ENCODE data around the gene TBC1D7.

Gene TBC1D7

GRCh38 chr6:13315896-13316295 lies 12.4 kb downstream of the TBC1D7 start:
- Histone ChIP-seq H3K9ac (ENCODE audit: low read length) (no peak overlapping the region), H3K36me3 (ENCODE audit: control insufficient read depth, insufficient read depth, low read length) (peaks cover 87% of the 10 kb centered on the region)

DNA sequence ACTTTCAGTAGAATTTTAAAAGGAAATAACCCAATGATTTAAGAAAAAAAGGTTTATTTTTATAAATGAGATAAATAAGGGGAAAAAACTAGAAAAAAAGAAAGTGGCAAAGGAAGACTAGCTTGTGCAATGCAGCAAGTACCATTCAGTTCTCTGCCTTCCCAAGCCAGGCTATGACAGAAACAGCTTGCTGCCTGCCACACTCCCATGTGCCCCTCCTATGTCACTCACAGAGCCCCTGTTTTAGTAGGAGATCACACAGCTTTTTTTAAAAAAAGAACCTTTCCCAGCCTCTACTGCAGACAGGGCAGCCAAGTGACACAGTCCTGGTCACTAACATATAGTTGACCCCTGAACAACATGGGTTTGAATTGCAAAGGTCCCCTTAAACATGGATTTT lies 13.5 kb downstream of the TBC1D7 start:
- Histone ChIP-seq H3K27ac (ENCODE audit: low read depth, low read length) (no peak overlapping the region), H3K4me3 (ENCODE audit: low read depth, low read length) (no peak overlapping the region), H3K9ac (ENCODE audit: low read length) (no peak overlapping the region), H3K27me3 (ENCODE audit: control insufficient read depth, insufficient read depth, low read length) (no peaks in the 10 kb centered on the region), H3K9me3 (ENCODE audit: control insufficient read depth, insufficient read depth, low read depth, low read length) (no peaks in the 10 kb centered on the region), H3K4me1 (ENCODE audit: control insufficient read depth, insufficient read depth, low read length) (no peaks in the 10 kb centered on the region), H3K36me3 (ENCODE audit: control insufficient read depth, insufficient read depth, low read length) (peaks cover 84% of the 10 kb centered on the region)

More at GRCh38 chr6:13315896-13316295, 12.4 kb downstream of the TBC1D7 start:
- Histone ChIP-seq H3K4me1 (ENCODE audit: control insufficient read depth, insufficient read depth, low read length) (no peaks in the 10 kb centered on the region), H3K27me3 (ENCODE audit: control insufficient read depth, insufficient read depth, low read length) (no peaks in the 10 kb centered on the region), H3K27ac (ENCODE audit: low read depth, low read length) (no peak overlapping the region), H3K4me3 (ENCODE audit: low read depth, low read length) (no peak overlapping the region), H3K9me3 (ENCODE audit: control insufficient read depth, insufficient read depth, low read depth, low read length) (no peaks in the 10 kb centered on the region)

DNA sequence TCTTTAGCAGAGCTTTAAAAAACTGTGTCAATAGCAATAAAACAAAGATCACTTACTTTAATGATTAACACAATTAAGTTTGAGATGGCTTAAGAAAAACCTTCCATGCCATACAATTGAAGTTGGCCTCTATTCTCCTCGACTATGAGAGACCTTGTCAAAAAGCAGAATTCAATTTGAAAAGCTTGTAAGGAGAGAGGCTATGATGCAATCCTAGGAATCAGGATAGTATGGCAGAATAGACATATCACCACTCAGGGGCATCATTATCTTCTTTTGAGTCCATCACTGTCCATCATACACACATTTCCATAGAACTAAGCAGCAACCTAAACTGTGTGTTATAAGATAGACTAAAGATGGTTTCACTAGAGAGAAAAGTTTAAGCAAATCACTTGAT lies 17.2 kb downstream of the TBC1D7 start:
- H3K36me3 ChIP-seq (ENCODE audit: control insufficient read depth, insufficient read depth, low read length) = peaks cover 81% of the 10 kb centered on the region
- H3K27ac ChIP-seq (ENCODE audit: low read depth, low read length) = no peak overlapping the region

DNA sequence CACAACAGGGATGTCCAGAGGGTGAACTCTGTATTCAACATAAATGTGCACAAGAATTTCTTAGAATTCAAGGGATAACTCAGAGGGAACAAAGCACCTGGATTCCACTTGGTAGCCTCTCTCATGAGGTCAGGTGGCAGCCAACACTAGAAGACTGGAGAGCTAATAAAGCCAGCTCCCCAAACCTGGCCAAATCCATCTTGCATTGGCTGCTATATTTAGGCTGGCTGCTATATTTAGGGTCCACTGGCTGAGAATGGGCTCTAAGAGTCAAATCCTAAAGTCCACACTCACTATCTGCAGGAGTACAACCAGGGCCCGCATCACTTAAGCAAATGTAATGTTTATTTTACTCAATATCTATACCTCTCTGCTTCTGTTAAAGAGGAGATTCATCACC lies 20.0 kb downstream of the TBC1D7 start:
- no peak overlapping the region for H3K4me3 ChIP-seq (ENCODE audit: low read depth, low read length)
- no peak overlapping the region for H3K27ac ChIP-seq (ENCODE audit: low read depth, low read length)
- no peaks in the 10 kb centered on the region for H3K4me1 ChIP-seq (ENCODE audit: control insufficient read depth, insufficient read depth, low read length)
- no peak overlapping the region for H3K9ac ChIP-seq (ENCODE audit: low read length)
- H3K27me3 ChIP-seq (ENCODE audit: control insufficient read depth, insufficient read depth, low read length) = no peaks in the 10 kb centered on the region
- peaks cover 82% of the 10 kb centered on the region for H3K36me3 ChIP-seq (ENCODE audit: control insufficient read depth, insufficient read depth, low read length)
- H3K9me3 ChIP-seq (ENCODE audit: control insufficient read depth, insufficient read depth, low read depth, low read length) = no peaks in the 10 kb centered on the region

More for the DNA sequence above, 17.2 kb downstream of the TBC1D7 start:
- Histone ChIP-seq H3K9ac (ENCODE audit: low read length) (no peak overlapping the region), H3K27me3 (ENCODE audit: control insufficient read depth, insufficient read depth, low read length) (no peaks in the 10 kb centered on the region), H3K4me1 (ENCODE audit: control insufficient read depth, insufficient read depth, low read length) (no peaks in the 10 kb centered on the region), H3K9me3 (ENCODE audit: control insufficient read depth, insufficient read depth, low read depth, low read length) (no peaks in the 10 kb centered on the region), H3K4me3 (ENCODE audit: low read depth, low read length) (no peak overlapping the region)

- Histone ChIP-seq H3K27me3 (ENCODE audit: control insufficient read depth, insufficient read depth, low read length) (no peaks in the 10 kb centered on the region), H3K4me1 (ENCODE audit: control insufficient read depth, insufficient read depth, low read length) (no peaks in the 10 kb centered on the region), H3K4me3 (ENCODE audit: low read depth, low read length) (no peak overlapping the region), H3K36me3 (ENCODE audit: control insufficient read depth, insufficient read depth, low read length) (peaks cover 82% of the 10 kb centered on the region), H3K9ac (ENCODE audit: low read length) (no peak overlapping the region), H3K27ac (ENCODE audit: low read depth, low read length) (no peak overlapping the region), H3K9me3 (ENCODE audit: control insufficient read depth, insufficient read depth, low read depth, low read length) (no peaks in the 10 kb centered on the region)
Observed at GRCh38 chr6:13307508-13307995, 20.8 kb downstream of the TBC1D7 start.

DNA sequence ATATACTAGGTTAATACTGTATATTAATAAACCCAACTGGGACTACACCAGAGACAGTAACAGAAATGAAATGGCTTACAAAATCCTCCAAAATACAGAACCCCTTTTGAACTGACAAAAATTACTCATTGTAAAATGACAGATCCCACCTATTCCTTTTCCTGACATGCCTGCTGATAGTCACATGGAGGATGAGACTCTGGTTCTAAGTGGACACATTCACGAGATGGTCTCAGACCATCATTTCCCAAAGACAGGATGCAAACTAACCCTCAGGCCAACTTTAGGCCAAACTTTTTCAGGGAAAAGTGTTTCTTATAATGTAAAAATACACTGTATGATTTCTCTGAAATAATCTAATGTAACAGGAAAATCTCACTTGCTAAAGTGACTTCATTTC lies 22.5 kb downstream of the TBC1D7 start:
- no peak overlapping the region for H3K27ac ChIP-seq (ENCODE audit: low read depth, low read length)
- H3K9me3 ChIP-seq (ENCODE audit: control insufficient read depth, insufficient read depth, low read depth, low read length) = no peaks in the 10 kb centered on the region
- H3K36me3 ChIP-seq (ENCODE audit: control insufficient read depth, insufficient read depth, low read length) = peaks cover 87% of the 10 kb centered on the region
- no peaks in the 10 kb centered on the region for H3K4me1 ChIP-seq (ENCODE audit: control insufficient read depth, insufficient read depth, low read length)
- no peak overlapping the region for H3K9ac ChIP-seq (ENCODE audit: low read length)
- no peak overlapping the region for H3K4me3 ChIP-seq (ENCODE audit: low read depth, low read length)
- no peaks in the 10 kb centered on the region for H3K27me3 ChIP-seq (ENCODE audit: control insufficient read depth, insufficient read depth, low read length)

GRCh38 chr6:13305288-13305687 lies 23.0 kb downstream of the TBC1D7 start:
- no peaks in the 10 kb centered on the region for H3K27me3 ChIP-seq (ENCODE audit: control insufficient read depth, insufficient read depth, low read length)
- H3K9ac ChIP-seq (ENCODE audit: low read length) = no peak overlapping the region
- H3K36me3 ChIP-seq (ENCODE audit: control insufficient read depth, insufficient read depth, low read length) = peaks cover 89% of the 10 kb centered on the region
- H3K4me3 ChIP-seq (ENCODE audit: low read depth, low read length) = no peak overlapping the region
- no peak overlapping the region for H3K27ac ChIP-seq (ENCODE audit: low read depth, low read length)
- no peaks in the 10 kb centered on the region for H3K9me3 ChIP-seq (ENCODE audit: control insufficient read depth, insufficient read depth, low read depth, low read length)
- no peaks in the 10 kb centered on the region for H3K4me1 ChIP-seq (ENCODE audit: control insufficient read depth, insufficient read depth, low read length)

GRCh38 chr6:13304580-13305260 lies 23.6 kb downstream of the TBC1D7 start:
- H3K27me3 ChIP-seq (ENCODE audit: control insufficient read depth, insufficient read depth, low read length) = no peaks in the 10 kb centered on the region
- no peaks in the 10 kb centered on the region for H3K4me1 ChIP-seq (ENCODE audit: control insufficient read depth, insufficient read depth, low read length)
- no peak overlapping the region for H3K27ac ChIP-seq (ENCODE audit: low read depth, low read length)
- H3K36me3 ChIP-seq (ENCODE audit: control insufficient read depth, insufficient read depth, low read length) = peaks cover 90% of the 10 kb centered on the region
- H3K4me3 ChIP-seq (ENCODE audit: low read depth, low read length) = no peak overlapping the region
- no peak overlapping the region for H3K9ac ChIP-seq (ENCODE audit: low read length)
- no peaks in the 10 kb centered on the region for H3K9me3 ChIP-seq (ENCODE audit: control insufficient read depth, insufficient read depth, low read depth, low read length)

- H3K4me3 ChIP-seq (ENCODE audit: low read depth, low read length) = no peak overlapping the region
- no peaks in the 10 kb centered on the region for H3K4me1 ChIP-seq (ENCODE audit: control insufficient read depth, insufficient read depth, low read length)
- no peak overlapping the region for H3K9ac ChIP-seq (ENCODE audit: low read length)
- H3K9me3 ChIP-seq (ENCODE audit: control insufficient read depth, insufficient read depth, low read depth, low read length) = no peaks in the 10 kb centered on the region
- peaks cover 93% of the 10 kb centered on the region for H3K36me3 ChIP-seq (ENCODE audit: control insufficient read depth, insufficient read depth, low read length)
- H3K27ac ChIP-seq (ENCODE audit: low read depth, low read length) = no peak overlapping the region
- H3K27me3 ChIP-seq (ENCODE audit: control insufficient read depth, insufficient read depth, low read length) = no peaks in the 10 kb centered on the region
Observed at GRCh38 chr6:13304101-13304500, 24.2 kb downstream of the TBC1D7 start.

DNA sequence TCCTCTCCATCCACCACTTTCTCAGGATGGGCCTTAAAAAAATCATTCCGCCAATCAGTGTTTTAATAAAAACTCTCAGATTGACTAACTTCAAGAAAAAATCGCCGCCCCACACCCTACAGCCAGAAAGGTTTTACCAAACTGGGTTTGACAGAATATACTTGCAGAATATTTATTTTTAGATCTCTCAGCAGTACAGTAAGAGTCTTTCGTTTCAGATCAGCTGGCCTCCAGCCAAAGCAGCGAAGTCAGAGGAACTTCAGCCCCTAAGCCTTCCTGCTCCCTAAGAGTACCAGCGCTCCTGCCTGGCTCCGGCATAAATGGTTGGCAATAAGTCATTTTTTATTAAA lies 24.7 kb downstream of the TBC1D7 start:
- H3K36me3 ChIP-seq (ENCODE audit: control insufficient read depth, insufficient read depth, low read length) = peaks cover 88% of the 10 kb centered on the region

GRCh38 chr6:13302751-13303667 lies 25.3 kb downstream of the TBC1D7 start:
- H3K36me3 ChIP-seq (ENCODE audit: control insufficient read depth, insufficient read depth, low read length) = peaks cover 87% of the 10 kb centered on the region
- no peaks in the 10 kb centered on the region for H3K4me1 ChIP-seq (ENCODE audit: control insufficient read depth, insufficient read depth, low read length)
- H3K27ac ChIP-seq (ENCODE audit: low read depth, low read length) = no peak overlapping the region
- no peaks in the 10 kb centered on the region for H3K27me3 ChIP-seq (ENCODE audit: control insufficient read depth, insufficient read depth, low read length)
- no peak overlapping the region for H3K9ac ChIP-seq (ENCODE audit: low read length)
- H3K4me3 ChIP-seq (ENCODE audit: low read depth, low read length) = no peak overlapping the region
- H3K9me3 ChIP-seq (ENCODE audit: control insufficient read depth, insufficient read depth, low read depth, low read length) = no peaks in the 10 kb centered on the region

More for the DNA sequence above, 24.7 kb downstream of the TBC1D7 start:
- Histone ChIP-seq H3K4me1 (ENCODE audit: control insufficient read depth, insufficient read depth, low read length) (no peaks in the 10 kb centered on the region), H3K9ac (ENCODE audit: low read length) (no peak overlapping the region), H3K4me3 (ENCODE audit: low read depth, low read length) (no peak overlapping the region), H3K27ac (ENCODE audit: low read depth, low read length) (no peak overlapping the region), H3K9me3 (ENCODE audit: control insufficient read depth, insufficient read depth, low read depth, low read length) (no peaks in the 10 kb centered on the region), H3K27me3 (ENCODE audit: control insufficient read depth, insufficient read depth, low read length) (no peaks in the 10 kb centered on the region)

Data from HUES6 (cell line).